CD4-positive, alpha-beta T cell treated with Interleukin-15 for 1 hour (primary cell): ENCODE measurements around the gene RNF220.
"Not testable (repeated sequence)": the region's sequence is repeated elsewhere in the genome, so short reads cannot be mapped to it uniquely, and the experiment has no call there.

Experiments used
- DNase-seq: peaks from one replicate; pipeline ENCODE4 v3.0.0-alpha.2; 2020

RNF220 gene

GRCh38 chr1:44661781-44662682 lies 257.0 kb downstream of the RNF220 start:
- DNase-seq: no peak

DNA sequence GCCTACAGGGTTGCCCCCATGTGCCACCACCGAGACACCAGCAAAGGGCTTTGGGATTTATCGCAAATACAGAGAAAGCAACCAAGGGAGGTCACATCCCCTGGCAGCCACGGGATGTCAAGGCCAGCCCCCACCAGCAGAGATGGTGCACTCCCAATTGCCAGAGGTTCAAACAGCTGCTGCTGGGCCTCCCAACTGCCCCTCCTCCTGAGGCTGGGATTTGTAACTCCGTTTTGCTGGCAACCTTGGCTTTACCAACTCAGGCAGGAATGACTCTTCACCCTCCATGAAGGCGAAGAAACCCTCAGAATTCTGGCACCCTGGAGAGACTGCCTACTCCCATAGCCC lies 257.6 kb downstream of the RNF220 start:
- DNase-seq: no peak

GRCh38 chr1:44663417-44663816 lies 258.4 kb downstream of the RNF220 start:
- DNase-seq: no peak

- DNase-seq: no peak
These were observed 259.8 kb downstream of the RNF220 start for GRCh38 chr1:44664730-44665370.

DNA sequence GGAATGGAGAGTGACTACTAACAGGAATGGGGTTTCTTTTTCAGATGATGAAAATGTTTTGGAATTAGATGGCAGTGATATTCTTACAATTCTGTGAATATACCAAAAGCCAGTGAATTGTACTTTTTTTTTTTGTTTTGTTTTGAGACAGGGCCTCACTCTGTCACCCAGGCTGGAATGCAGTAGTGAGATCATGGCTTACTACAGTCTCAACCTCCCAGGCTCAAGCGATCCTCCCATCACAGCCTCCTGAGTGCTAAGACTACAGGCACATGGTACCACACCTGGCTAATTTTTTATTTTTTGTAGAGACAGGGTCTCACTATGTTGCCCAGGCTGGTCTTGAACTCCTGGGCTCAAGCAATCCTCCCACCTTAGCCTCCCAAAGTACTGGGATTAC lies 261.7 kb downstream of the RNF220 start:
- DNase-seq: not testable (repeated sequence)

- DNase-seq: no peak
These were observed 265.9 kb downstream of the RNF220 start for GRCh38 chr1:44670751-44671640.

DNA sequence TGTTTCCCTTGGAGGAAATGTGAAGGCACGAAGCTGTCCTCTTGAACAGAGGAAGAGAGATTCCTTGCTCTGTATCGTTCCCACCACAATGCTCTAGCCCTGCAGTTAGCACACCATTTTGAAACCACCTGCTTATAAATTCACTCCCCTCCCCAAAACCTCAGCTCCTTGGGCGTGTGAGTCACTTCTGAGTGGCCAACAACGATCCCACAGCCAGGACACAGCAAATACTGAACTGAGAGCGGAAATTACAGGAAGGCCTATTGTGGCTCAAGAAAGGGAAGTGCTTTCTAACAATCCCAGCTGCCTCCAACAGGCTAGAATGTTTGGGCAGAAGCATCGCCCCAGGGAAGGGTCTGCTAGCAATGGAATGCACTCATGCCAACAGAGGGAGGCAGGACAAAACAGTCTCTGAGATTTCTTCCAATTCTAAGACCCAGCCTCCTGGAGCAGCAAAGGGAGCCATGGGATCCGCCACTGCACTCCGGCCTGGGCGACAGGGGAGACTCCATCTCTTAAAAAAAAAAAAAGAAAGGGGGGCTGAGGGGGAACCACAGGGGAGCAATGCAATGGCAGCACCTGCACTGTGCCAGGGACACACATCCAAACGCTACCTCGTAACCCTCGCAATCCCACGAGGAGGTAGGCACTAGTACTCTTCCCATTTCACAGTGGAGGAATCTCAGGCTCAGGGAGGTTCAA lies 267.4 kb downstream of the RNF220 start:
- DNase-seq: peak; percentile 65

DNA sequence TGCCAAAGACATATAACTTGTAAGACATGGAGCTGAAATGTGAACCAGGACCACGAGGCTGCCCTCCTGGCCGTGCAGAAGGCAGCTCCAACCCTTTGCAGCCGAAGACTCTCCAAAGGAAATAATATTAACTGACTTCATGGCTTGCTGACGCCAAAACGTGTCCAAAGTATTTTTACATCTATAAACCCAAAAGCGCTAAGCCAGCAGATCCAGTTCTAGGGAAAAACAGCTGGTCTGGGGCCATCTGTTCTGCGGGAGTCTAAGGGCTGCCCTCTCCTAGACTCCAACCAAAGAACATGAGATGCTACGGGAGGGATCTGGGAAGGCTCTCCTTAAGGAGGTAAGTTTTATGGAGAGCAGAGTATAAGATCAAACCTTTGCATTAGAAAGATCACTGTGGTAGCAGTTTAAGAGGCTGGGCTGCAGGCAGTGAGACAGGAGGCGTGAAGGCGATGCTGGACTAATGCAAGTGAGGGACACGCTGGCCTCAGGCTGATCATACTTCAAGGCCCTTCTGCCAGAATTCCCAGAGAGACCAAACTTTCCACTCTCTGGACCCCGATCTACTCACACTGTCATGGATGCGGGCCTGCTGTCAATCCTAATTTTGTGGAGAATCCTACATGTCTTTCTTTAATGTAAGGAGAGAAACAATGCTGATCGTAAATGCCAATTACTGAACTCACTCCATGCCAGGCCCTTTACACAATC lies 268.1 kb downstream of the RNF220 start:
- DNase-seq: no peak

DNA sequence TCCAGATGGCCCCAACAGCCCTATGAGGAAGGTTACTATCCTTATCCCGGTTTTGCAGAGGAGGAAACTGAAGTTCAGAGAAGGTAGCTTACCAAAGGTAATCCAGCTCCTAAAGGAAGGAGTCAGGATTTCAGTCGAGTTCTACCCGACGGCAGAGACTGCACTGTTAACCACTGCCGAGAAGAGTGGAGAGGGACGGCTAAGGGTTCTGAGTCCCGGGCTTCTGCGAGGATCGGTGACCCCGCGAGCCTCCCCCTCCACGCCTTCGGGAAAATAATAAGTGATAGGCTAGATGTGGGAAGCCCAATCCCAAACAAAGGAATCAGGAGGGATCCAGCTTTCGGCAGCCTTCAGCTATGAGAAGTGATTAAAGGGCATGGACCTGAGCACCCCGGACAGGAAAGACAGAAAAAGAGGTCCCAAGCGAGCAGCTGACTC lies 268.6 kb downstream of the RNF220 start:
- no peak for DNase-seq

DNA sequence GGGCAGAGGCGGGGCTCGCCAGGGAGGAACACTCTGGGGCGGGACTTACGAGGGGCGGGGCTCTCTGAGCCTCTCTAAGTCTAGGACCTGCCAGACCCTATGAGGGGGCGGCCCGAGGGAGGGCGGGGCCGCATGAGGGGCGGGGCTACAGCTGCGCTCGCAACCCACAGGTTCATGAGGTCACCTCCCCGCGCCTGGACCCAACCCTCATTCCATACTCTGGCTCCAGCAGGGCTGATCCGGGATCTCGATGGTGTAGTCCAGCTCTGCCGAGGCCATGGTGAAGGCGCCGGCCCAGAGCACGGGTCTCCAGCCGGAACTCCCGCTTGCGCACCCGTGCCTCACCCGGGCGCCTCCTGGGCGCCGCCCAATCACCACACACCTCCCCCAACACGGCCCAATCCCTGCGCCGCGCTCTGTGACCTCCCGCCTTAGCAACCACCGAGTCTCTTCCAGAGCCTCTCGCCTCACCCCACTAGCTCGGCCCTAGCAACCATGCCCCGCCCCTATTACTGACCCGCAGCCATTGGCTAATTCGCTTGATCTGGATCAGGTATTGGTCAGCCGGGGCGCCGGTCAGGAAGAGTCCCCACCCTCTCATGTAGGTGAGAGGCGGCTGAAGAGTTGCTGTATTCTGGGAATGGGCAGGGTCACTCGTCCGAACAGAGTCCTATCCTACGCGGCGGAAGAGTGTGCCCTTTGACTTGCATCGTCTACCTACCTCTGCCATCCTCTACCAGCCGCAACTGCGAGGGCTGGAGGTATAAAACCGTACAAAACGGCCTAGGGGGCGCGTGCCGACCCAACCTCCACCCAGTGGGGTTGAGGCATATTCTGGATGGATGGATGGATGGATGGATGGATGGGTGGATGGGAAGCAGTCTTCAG lies 269.3 kb downstream of the RNF220 start, which contains the start of the genes ARMH1 and TMEM53:
Gene ARMH1, plus strand, starts transcription at position 602 of the 888 bp plus-strand sequence. CDS start 14,984 bp downstream, outside the sequence.
Gene TMEM53, minus strand, starts transcription at position 369 of the 888 bp plus-strand sequence. Its CDS starts 90 bp downstream, at position 279.
- DNase-seq: peak; percentile 99

DNA sequence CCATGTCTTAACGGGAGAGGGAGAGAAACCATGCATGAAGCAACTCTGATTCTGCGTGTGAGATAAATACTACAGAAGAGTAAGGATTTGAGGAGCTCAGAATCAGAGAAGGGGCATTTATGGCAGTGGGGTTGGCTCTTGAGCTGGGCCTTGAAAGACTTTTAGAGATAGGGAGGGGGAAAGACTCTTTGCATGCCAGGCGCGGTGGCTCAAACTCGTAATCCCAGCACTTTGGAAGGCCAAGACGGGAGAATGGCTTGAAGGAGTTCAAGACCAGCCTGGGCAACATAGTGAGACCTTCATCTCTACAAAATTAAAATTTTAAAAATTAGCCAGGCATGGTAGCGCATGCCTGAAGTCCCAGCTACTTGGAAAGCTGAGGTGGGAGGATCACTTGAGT lies 270.1 kb downstream of the RNF220 start:
- DNase-seq: no peak

- DNase-seq: peak; percentile 28
These were observed 271.6 kb downstream of the RNF220 start for GRCh38 chr1:44676484-44677200.

DNA sequence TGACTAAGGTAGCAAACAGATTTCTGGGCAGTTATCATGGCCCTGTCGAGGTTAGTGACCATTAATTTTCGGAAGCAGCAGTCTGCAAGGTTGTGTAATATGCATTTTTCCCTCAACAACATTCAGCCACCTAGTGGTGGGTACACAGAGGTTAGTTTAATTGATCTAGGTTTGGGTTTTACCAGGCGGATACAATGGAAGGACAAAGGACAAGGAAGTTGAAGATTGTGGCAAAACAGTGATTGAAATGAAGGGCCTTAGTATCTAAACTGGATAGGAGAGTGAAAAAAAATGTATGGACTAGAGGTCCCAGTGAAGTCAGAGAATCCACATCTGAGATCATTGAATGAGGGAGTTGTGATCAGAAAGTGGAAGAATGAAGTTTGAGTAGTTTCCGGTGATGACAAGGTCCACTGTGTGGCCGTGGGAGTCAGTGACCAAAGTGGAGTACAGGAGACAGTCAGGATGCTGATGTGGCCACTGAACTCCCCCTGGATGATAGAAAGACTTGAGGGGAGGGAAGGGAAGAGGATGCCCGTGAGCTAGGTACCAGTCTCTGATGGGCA lies 272.2 kb downstream of the RNF220 start:
- DNase-seq: no peak

DNA sequence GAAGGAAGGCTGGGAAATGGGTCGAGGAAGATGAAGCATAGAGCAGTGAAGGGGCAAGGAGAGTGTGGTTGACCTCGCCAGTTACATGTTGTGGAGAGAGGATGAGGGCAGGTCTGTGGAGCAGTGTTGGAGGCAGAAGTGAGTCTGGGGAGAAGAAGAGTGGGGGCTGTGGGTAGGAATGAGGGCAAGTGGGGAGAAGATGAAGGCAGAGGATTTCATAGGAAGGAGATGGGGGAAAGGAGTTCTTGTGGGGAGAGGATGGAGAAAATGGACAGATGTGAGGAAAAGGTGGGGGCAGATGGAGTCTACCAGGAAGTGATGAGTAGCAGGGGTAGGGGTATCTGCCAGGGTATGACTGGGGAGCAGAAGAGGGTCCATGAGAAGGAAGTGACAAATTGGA lies 273.1 kb downstream of the RNF220 start:
- DNase-seq: no peak

GRCh38 chr1:44678626-44679025 lies 273.6 kb downstream of the RNF220 start:
- DNase-seq: no peak

DNA sequence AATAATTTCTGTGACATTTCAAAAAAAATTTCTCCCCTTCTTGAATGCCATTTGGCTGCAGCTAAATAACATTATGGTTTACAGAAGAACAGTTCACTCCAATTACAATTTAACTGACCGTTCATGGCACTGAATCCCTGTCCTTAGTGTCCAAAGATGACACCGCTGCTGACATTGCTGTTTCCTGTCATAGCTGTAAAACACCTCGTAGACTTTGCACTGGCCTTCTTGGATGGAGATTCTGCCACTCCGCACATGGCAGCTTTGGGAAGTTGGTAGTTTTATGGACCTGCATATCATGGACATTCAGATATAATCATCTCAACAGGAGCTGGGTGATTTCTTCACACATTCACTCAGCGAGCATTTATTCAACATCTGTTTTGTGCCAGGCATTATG lies 274.4 kb downstream of the RNF220 start:
- DNase-seq: no peak

GRCh38 chr1:44681905-44682882 lies 277.1 kb downstream of the RNF220 start:
- DNase-seq: no peak

DNA sequence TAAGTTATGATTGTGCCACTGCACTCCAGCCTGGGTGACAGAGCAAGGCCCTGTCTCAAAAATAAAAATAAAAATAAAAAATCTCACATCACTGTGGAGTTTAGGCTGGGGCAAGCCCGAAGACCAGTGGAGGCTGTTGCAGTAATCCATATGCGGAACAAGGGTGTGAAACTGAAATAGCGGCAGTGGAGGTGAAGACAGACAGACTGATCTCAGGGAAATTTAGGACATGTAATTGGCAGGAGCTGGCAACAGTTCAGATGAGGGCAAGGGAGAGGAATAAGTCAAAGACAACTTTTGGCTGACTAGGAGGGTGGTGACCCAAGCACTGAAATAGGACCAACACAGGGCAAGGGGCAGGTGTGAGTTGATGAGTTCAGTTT lies 277.8 kb downstream of the RNF220 start:
- DNase-seq: no peak
